A673 (cell line): ENCODE results near the gene GDF7. TPM values are rescaled to one million over a fixed set of nuclear protein-coding genes. Genes with fewer than 3 reads are reported as not detected.

Experiments
- BruUV-seq: library from RNA; stranded (reverse); fragments of 400-500 nt; replicated peaks from 2 replicates; lab custom pipeline; 2021; lab: Mats Ljungman, UMichigan
- CTCF ChIA-PET: fragments of 300-600 bp; sonication (Branson Sonifier 250); formaldehyde crosslinking; loops from one replicate; lab custom pipeline; 2022; ENCODE audit warnings: antibody characterized with exemption; lab: Charles Lee
- POLR2A ChIA-PET: fragments of 300-600 bp; sonication (Branson Sonifier 250); formaldehyde crosslinking; loops from one replicate; lab custom pipeline; 2022; ENCODE audit warnings: antibody characterized with exemption; ENCODE audit not compliant: low non-redundant PET; lab: Charles Lee
- DNase-seq: peaks from one replicate; pipeline ENCODE4 v3.0.0-alpha.2; 2015; ENCODE audit warnings: low spot score
- H3K27ac ChIP-seq: fragments of 200-600 bp; sonication (generic); 2 replicates; pipeline ENCODE4 v1.5.1; 2016; ENCODE audit warnings: mixed run types, low read depth, mild to moderate bottlenecking, mixed read lengths, antibody characterized with exemption, low read length; ENCODE audit not compliant: poor library complexity, severe bottlenecking
- H3K27me3 ChIP-seq: fragments of 200-600 bp; sonication (generic); replicated peaks from 2 replicates; pipeline ENCODE4 v1.6.1; 2017; ENCODE audit warnings: mixed run types, low read depth, mild to moderate bottlenecking, mixed read lengths, antibody characterized with exemption, low read length; ENCODE audit not compliant: insufficient read depth, poor library complexity
- H3K36me3 ChIP-seq: fragments of 200-600 bp; sonication (generic); 2 replicates; pipeline ENCODE4 v1.6.1; 2016; ENCODE audit warnings: mixed run types, mild to moderate bottlenecking, mixed read lengths, antibody characterized with exemption, low read length; ENCODE audit not compliant: insufficient read depth, poor library complexity, severe bottlenecking
- H3K4me1 ChIP-seq: fragments of 200-600 bp; sonication (generic); 2 replicates; pipeline ENCODE4 v1.6.1; 2017; ENCODE audit warnings: mixed run types, mild to moderate bottlenecking, mixed read lengths, antibody characterized with exemption, low read length; ENCODE audit not compliant: insufficient read depth, poor library complexity, severe bottlenecking
- H3K4me3 ChIP-seq: fragments of 200-600 bp; sonication (generic); 2 replicates; pipeline ENCODE4 v1.5.1; 2016; ENCODE audit warnings: low read depth, mixed run types, mild to moderate bottlenecking, mixed read lengths, low read length; ENCODE audit not compliant: poor library complexity, severe bottlenecking
- H3K9me3 ChIP-seq: fragments of 200-600 bp; sonication (generic); 2 replicates; pipeline ENCODE4 v1.6.1; 2016; ENCODE audit warnings: mixed run types, low read depth, mild to moderate bottlenecking, mixed read lengths, antibody characterized with exemption, low read length; ENCODE audit not compliant: poor library complexity, severe bottlenecking
- CTCF ChIP-seq: fragments of 300-800, 200-600 bp; sonication (generic); conservative IDR thresholded peaks from 2 replicates; pipeline ENCODE4 v1.5.1; 2017; ENCODE audit warnings: low read depth, mild to moderate bottlenecking, antibody characterized with exemption, low read length, moderate library complexity, mixed read lengths
- EZH2 ChIP-seq: fragments of 200-600 bp; sonication (generic); IDR thresholded peaks from 2 replicates; pipeline ENCODE4 v1.6.1; 2017; ENCODE audit warnings: borderline replicate concordance, low read depth, mild to moderate bottlenecking, mixed read lengths, antibody characterized with exemption, low read length; ENCODE audit not compliant: poor library complexity, severe bottlenecking
- intact Hi-C: fragments of 100-400 bp; cut with micrococcal nuclease; formaldehyde crosslinking; loops from one replicate; pipeline ENCODE4 v1.10.0; 2022; ENCODE audit not compliant: unreplicated experiment
- total RNA-seq: library from RNA; stranded (reverse); gene quantifications from 2 replicates; pipeline ENCODE4 v1.2.3, GENCODE V29; 2021

The GDF7 gene
- total RNA-seq, 1 experiment from 2014 or later = not detected

GRCh38 chr2:20635675-20636584 lies 31.0 kb upstream of the GDF7 start:
- peak; percentile 86 for DNase-seq
- POLR2A ChIA-PET = interaction anchor here (1.3 kb wide), 1 partner anchor 189 kb away, joined by 3 read pairs; the partner anchor contains the start of gene RHOB
- Histone ChIP-seq H3K27ac (no peak overlapping the region), H3K9me3 (no peaks in the 10 kb centered on the region), H3K4me1 (no peaks in the 10 kb centered on the region), H3K36me3 (no peaks in the 10 kb centered on the region), H3K27me3 (no peaks in the 10 kb centered on the region), H3K4me3 (no peak overlapping the region)
- TF ChIP-seq CTCF = peak; percentile 98
- TF ChIP-seq EZH2 = no peak
- CTCF ChIA-PET = interaction anchor here (0.5 to 1.4 kb wide), 8 partner anchors 70 to 224 kb away, joined by 3 to 13 read pairs (median 4); partner anchors contain the start of gene RHOB
- intact Hi-C loops = loop anchor here (1.0 kb wide), 1 partner anchor 193 kb away; no protein-coding TSS in a partner anchor
- no TSS peak for BruUV-seq

- no peak for DNase-seq
- intact Hi-C loops = no loop called here
- Histone ChIP-seq H3K36me3 (no peaks in the 10 kb centered on the region), H3K27ac (no peak overlapping the region), H3K4me3 (no peak overlapping the region), H3K9me3 (no peaks in the 10 kb centered on the region), H3K27me3 (no peaks in the 10 kb centered on the region), H3K4me1 (no peaks in the 10 kb centered on the region)
- CTCF ChIA-PET = no interaction called here
- TF ChIP-seq CTCF = no peak
- TF ChIP-seq EZH2 = no peak
- no TSS peak for BruUV-seq
- POLR2A ChIA-PET = interaction anchor here (0.7 kb wide), 1 partner anchor 617 kb away, joined by 3 read pairs; no protein-coding TSS in a partner anchor
Observed at GRCh38 chr2:20637147-20637546, 29.8 kb upstream of the GDF7 start.

- DNase-seq = no peak
- ChIA-PET POLR2A (interaction anchor here (0.6 kb wide), 1 partner anchor 188 kb away, joined by 5 read pairs; no protein-coding TSS in a partner anchor), CTCF (interaction anchor here (0.5 kb wide), 1 partner anchor 268 kb away, joined by 6 read pairs; no protein-coding TSS in a partner anchor)
- TF ChIP-seq EZH2 (no peak), CTCF (no peak)
- intact Hi-C loops = no loop called here
- H3K27ac ChIP-seq = no peak overlapping the region
- H3K27me3 ChIP-seq = no peaks in the 10 kb centered on the region
- H3K4me1 ChIP-seq = no peaks in the 10 kb centered on the region
- H3K36me3 ChIP-seq = no peaks in the 10 kb centered on the region
- no TSS peak for BruUV-seq
- no peaks in the 10 kb centered on the region for H3K9me3 ChIP-seq
- H3K4me3 ChIP-seq = no peak overlapping the region
Observed at GRCh38 chr2:20638014-20638413, 28.9 kb upstream of the GDF7 start.
